GM18507 (cell line): ENCODE data around the gene HOXD9.

ENCODE experiments used
- DNase-seq: peaks from one replicate; pipeline ENCODE4 v3.0.0; 2011; ENCODE audit warnings: low read depth; ENCODE audit not compliant: insufficient read length; ENCODE audit errors: extremely low spot score
- FAIRE-seq: peaks from 2 replicates; lab custom pipeline; 2011; peaks lifted over from hg19 to GRCh38; lab: Jason Lieb, UNC

The HOXD9 gene

GRCh38 chr2:176096986-176097819, 25.3 kb upstream of the HOXD9 start:
- FAIRE-seq, result peak; percentile 65
- peak; percentile 30 for DNase-seq

GRCh38 chr2:176097820-176098365, 24.6 kb upstream of the HOXD9 start:
- DNase-seq (no peak), FAIRE-seq (no peak)

- FAIRE-seq (no peak), DNase-seq (no peak)
Measured at GRCh38 chr2:176098366-176099158, 24.0 kb upstream of the HOXD9 start.

- DNase-seq (no peak), FAIRE-seq (no peak)
Measured at GRCh38 chr2:176099159-176099727, 23.3 kb upstream of the HOXD9 start.

GRCh38 chr2:176099728-176100546, 22.6 kb upstream of the HOXD9 start, which contains the start of gene HOXD12:
Gene HOXD12, plus strand, starts transcription at chr2:176099795. Its CDS starts 7 bp downstream, at chr2:176099802.
- FAIRE-seq (no peak), DNase-seq (no peak)

GRCh38 chr2:176100547-176101140, 21.9 kb upstream of the HOXD9 start:
- DNase-seq (no peak), FAIRE-seq (no peak)

GRCh38 chr2:176101216-176101830, 21.2 kb upstream of the HOXD9 start:
- no peak for DNase-seq
- no peak for FAIRE-seq

GRCh38 chr2:176101842-176102241, 20.7 kb upstream of the HOXD9 start:
- no peak for FAIRE-seq
- DNase-seq, result no peak

GRCh38 chr2:176102309-176102866, 20.1 kb upstream of the HOXD9 start:
- FAIRE-seq, result no peak
- DNase-seq, result no peak

- FAIRE-seq, result no peak
- DNase-seq, result no peak
Measured at GRCh38 chr2:176103194-176103593, 19.3 kb upstream of the HOXD9 start.

GRCh38 chr2:176103742-176104315, 18.7 kb upstream of the HOXD9 start:
- FAIRE-seq (no peak), DNase-seq (no peak)

- FAIRE-seq (no peak), DNase-seq (no peak)
Measured at GRCh38 chr2:176104316-176105077, 18.0 kb upstream of the HOXD9 start.

GRCh38 chr2:176105078-176105729, 17.3 kb upstream of the HOXD9 start:
- DNase-seq (no peak), FAIRE-seq (no peak)

- no peak for DNase-seq
- FAIRE-seq, result no peak
Measured at GRCh38 chr2:176105730-176106580, 16.6 kb upstream of the HOXD9 start.

- FAIRE-seq (no peak), DNase-seq (no peak)
Measured at GRCh38 chr2:176106581-176107539, 15.7 kb upstream of the HOXD9 start, which contains the start of gene HOXD11. Gene HOXD11, plus strand, starts transcription at chr2:176107280. Its CDS starts 76 bp downstream, at chr2:176107356.
